Measurements from ENCODE around the gene PRSS57. TPM values are rescaled to one million over a fixed set of nuclear protein-coding genes. Genes with fewer than 3 reads are reported as not detected.
A peak's percentile ranks its signal among the peaks of the same experiment; 100 is the strongest.

PRSS57 gene
- total and polyA plus RNA-seq, 2 of the 13 experiments (the other 11 are each of a cell fraction or from before 2014, with no cell fraction given): 0.12 TPM; not detected in 1

GRCh38 chr19:662962-663681 lies 32.1 kb downstream of the PRSS57 start, which contains the start of gene RNF126 (continued):
- TF ChIP-seq IRF2 (CRISPR knock-in tag; IDR thresholded peaks at IDR 0.05) (0 out of 2 replicates have a peak, but pooled peaks have one; percentile 50), ZNF17 (CRISPR knock-in tag; IDR thresholded peaks at IDR 0.05) (no peak), TBX3 (IDR thresholded peaks at IDR 0.05; ENCODE audit: borderline replicate concordance) (no peak), TRIM22 (IDR thresholded peaks at IDR 0.05) (no peak), ZNF225 (CRISPR knock-in tag; IDR thresholded peaks at IDR 0.05) (no peak), XBP1 (CRISPR knock-in tag; IDR thresholded peaks at IDR 0.05) (no peak), AGO1 (IDR thresholded peaks at IDR 0.05; ENCODE audit: low read depth, low read length, poor library complexity, severe bottlenecking) (peak; percentile 81), PTBP1 (IDR thresholded peaks at IDR 0.05; ENCODE audit: low read depth, low read length, poor library complexity, severe bottlenecking) (peak; percentile 30), HDAC2 (CRISPR knock-in tag; IDR thresholded peaks at IDR 0.05) (no peak), PHF20 (CRISPR knock-in tag; IDR thresholded peaks at IDR 0.05) (no peak; the same call in 1 of the 2 replicates), ZNF18 (CRISPR knock-in tag; IDR thresholded peaks at IDR 0.05; ENCODE audit: insufficient replicate concordance) (no peak), ZNF639 (CRISPR knock-in tag; conservative IDR thresholded peaks at IDR 0.05) (no peak; the same call in 1 of the 2 replicates), ZNF30 (CRISPR knock-in tag; IDR thresholded peaks at IDR 0.05) (no peak), ZFP36L1 (CRISPR knock-in tag; IDR thresholded peaks at IDR 0.05) (no peak), TFE3 (CRISPR knock-in tag; IDR thresholded peaks at IDR 0.05) (no peak), PRDM4 (CRISPR knock-in tag; IDR thresholded peaks at IDR 0.05; ENCODE audit: borderline replicate concordance) (no peak), ZNF572 (CRISPR knock-in tag; IDR thresholded peaks at IDR 0.05) (no peak), DNMT1 (CRISPR knock-in tag; IDR thresholded peaks at IDR 0.05) (no peak), GATAD1 (CRISPR knock-in tag; IDR thresholded peaks at IDR 0.05) (no peak; the same call in 1 of the 2 replicates), ZBTB8A (CRISPR knock-in tag; IDR thresholded peaks at IDR 0.05; ENCODE audit: borderline replicate concordance, low read depth) (no peak)

Measured in HepG2 (cell line).